LNCaP clone FGC (cell line): ENCODE data around the gene C9orf152.

Experiments
- DNase-seq: peaks from one replicate; pipeline ENCODE4 v3.0.0-alpha.2; 2011; ENCODE audit warnings: low read depth
- H3K4me3 ChIP-seq: 2 replicates; pipeline ENCODE4 v1.5.1; 2011; ENCODE audit warnings: mild to moderate bottlenecking, low read depth, low read length, control low read depth
- CTCF ChIP-seq: IDR thresholded peaks from 2 replicates; pipeline ENCODE4 v1.5.1; 2012; ENCODE audit warnings: mild to moderate bottlenecking; ENCODE audit not compliant: control insufficient read depth, insufficient read depth; ENCODE audit errors: extremely low read depth

The C9orf152 gene

GRCh38 chr9:110188101-110188500 is 19.9 kb downstream of the C9orf152 start:
- no peak overlapping the region for H3K4me3 ChIP-seq
- no peak for TF ChIP-seq CTCF
- DNase-seq = no peak

DNA sequence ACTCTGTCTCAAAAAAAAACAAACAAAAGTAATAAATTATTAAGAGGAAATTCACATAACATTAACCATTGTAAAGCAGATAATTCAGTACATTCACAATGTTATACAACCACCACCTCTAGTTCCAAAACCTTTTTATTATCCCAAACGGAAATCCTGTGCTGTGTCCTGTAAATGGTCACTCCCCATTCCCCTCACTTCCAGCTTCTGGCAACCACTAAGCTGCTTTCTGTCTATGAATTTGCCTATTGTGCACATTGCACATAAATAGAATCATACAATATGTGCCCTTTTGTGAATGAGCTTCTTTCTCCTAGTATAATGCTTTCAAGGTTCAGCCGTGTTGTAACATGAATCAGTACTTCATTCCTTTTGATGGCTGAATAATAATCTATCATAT is 20.8 kb downstream of the C9orf152 start:
- no peak for DNase-seq
- TF ChIP-seq CTCF = no peak
- H3K4me3 ChIP-seq = no peak overlapping the region

DNA sequence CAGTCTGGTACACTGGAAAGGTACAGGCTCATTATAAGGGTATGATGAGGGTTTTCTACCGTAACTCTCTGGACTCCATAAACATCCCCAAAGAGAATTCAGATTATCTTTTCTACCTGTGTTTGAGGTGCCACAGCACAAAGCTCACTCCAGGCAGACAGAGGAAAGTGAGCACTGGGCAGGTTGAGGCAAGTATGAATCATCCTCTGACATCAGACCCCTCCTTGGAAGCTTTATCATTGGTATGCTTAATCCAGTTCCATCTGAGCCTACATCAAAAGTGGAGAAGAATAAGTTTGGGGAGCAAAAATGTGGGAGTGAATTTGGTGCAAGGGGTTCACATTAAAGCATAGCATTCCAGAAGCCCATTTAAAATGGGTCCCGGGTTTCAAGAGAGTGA is 21.7 kb downstream of the C9orf152 start:
- DNase-seq = no peak
- H3K4me3 ChIP-seq = no peak overlapping the region
- no peak for TF ChIP-seq CTCF

DNA sequence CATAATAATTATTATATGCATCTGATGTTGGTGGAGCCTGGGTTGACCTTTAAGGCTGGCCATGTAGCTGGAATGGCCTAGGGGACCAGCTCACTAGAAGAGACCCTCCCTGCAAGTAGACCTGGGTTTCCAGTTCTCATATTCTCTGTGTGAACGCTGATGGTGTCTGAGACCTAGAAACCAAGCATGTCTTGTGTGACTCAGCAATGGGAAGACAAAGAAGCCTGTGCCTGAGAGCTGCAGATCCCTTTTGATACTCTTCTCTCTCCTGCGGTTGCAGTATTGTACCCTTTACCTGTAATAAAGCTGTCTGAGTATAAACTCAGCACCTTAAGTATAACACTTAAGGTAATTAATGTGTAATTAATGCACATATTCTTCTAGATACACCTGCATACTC is 22.2 kb downstream of the C9orf152 start:
- TF ChIP-seq CTCF = no peak
- no peak for DNase-seq
- no peak overlapping the region for H3K4me3 ChIP-seq

GRCh38 chr9:110183208-110184145 is 24.5 kb downstream of the C9orf152 start:
- H3K4me3 ChIP-seq = no peak overlapping the region
- peak; percentile 66 for DNase-seq
- peak; percentile 88 for TF ChIP-seq CTCF

- H3K4me3 ChIP-seq = no peak overlapping the region
- DNase-seq = no peak
- no peak for TF ChIP-seq CTCF
These were observed 27.2 kb downstream of the C9orf152 start for GRCh38 chr9:110180511-110181434.
